ENCODE results near the gene SLC15A3.

The SLC15A3 gene

DNA sequence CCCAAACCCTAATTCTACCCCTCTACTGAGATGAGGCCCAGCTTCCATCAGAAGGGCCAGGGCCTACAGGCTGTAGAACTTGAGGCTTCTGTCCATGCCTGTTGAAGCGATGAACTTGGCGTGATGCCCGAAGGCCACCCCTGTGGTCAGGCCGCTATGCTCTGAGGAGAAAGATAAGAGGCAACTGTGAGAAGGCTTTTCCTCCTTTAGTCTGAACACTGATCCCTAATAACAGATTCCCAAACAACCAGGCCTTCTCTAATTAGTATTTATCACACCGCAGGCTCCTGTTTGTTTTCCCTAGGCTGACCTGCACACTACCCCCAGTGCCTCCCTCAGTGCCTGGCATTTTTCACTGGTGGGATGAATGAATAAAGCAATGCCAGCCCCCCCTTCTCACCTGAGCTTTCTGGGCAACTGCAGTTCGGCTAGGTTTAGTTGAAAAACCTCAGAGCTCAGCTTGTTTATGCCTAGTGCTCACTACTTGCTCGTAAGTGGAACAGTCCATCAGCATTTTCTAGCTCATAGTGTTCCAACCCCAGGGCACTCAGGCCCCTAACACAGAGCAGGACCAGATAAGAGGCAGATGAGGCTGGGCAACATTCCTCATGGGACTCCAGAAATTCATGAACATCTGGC, 60.8 kb downstream of the SLC15A3 start:
- H2AFZ ChIP-seq (ENCODE audit: low read length), result no peak overlapping the region
- no peaks in the 10 kb centered on the region for H3K79me2 ChIP-seq (ENCODE audit: insufficient read depth, low read length)
- no peaks in the 10 kb centered on the region for H3F3A ChIP-seq (ENCODE audit: insufficient read depth, low read length)
- H3K4me1 ChIP-seq (ENCODE audit: insufficient read depth, low read length, severe bottlenecking), result no peaks in the 10 kb centered on the region
- H3K4me2 ChIP-seq (ENCODE audit: low read length), result no peak overlapping the region
- peaks cover 74% of the 10 kb centered on the region for H3K36me3 ChIP-seq (ENCODE audit: insufficient read depth, low read length)
- no peak overlapping the region for H3K9ac ChIP-seq (ENCODE audit: low read length)
- H4K20me1 ChIP-seq (ENCODE audit: insufficient read depth, low read length), result no peaks in the 10 kb centered on the region
- H3K27me3 ChIP-seq (ENCODE audit: insufficient read depth, low read length), result no peaks in the 10 kb centered on the region
- H3K4me3 ChIP-seq (ENCODE audit: low read depth, low read length, poor library complexity, severe bottlenecking), result no peak overlapping the region
- H3K9me3 ChIP-seq (ENCODE audit: low read length), result no peaks in the 10 kb centered on the region
- TF ChIP-seq, protein P1, sequence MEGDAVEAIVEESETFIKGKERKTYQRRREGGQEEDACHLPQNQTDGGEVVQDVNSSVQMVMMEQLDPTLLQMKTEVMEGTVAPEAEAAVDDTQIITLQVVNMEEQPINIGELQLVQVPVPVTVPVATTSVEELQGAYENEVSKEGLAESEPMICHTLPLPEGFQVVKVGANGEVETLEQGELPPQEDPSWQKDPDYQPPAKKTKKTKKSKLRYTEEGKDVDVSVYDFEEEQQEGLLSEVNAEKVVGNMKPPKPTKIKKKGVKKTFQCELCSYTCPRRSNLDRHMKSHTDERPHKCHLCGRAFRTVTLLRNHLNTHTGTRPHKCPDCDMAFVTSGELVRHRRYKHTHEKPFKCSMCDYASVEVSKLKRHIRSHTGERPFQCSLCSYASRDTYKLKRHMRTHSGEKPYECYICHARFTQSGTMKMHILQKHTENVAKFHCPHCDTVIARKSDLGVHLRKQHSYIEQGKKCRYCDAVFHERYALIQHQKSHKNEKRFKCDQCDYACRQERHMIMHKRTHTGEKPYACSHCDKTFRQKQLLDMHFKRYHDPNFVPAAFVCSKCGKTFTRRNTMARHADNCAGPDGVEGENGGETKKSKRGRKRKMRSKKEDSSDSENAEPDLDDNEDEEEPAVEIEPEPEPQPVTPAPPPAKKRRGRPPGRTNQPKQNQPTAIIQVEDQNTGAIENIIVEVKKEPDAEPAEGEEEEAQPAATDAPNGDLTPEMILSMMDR (IDR thresholded peaks at IDR 0.05; ENCODE audit: low read length), result no peak
- no peak for TF ChIP-seq EZH2 (IDR thresholded peaks at IDR 0.05; ENCODE audit: borderline replicate concordance, low read length)
- no peak overlapping the region for H3K27ac ChIP-seq (ENCODE audit: low read depth, low read length, poor library complexity, severe bottlenecking)
- H3K9me2 ChIP-seq (ENCODE audit: low read depth, low read length), result no peaks in the 10 kb centered on the region

DNA sequence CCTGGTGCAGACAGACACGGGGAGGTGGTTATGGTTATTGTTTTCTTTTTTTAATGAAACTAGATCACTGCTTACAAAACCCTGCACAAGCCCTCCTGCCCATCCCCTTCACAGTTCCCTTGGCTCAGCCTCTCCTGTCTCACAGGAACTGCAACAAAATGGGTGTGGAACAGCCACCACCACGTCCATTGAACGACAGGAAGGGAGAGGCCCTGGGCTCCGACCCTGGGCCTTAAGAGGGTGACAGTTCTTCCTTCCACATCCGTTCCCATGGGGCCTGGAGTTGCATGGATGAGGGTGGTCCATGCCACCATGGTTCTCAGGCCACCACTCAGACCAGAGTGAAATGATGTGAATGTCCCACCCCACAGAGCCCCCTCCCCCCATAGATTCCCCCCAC, 61.3 kb downstream of the SLC15A3 start:
- Histone ChIP-seq H3K9ac (ENCODE audit: low read length) (no peak overlapping the region), H3K4me2 (ENCODE audit: low read length) (no peak overlapping the region), H3K27me3 (ENCODE audit: insufficient read depth, low read length) (no peaks in the 10 kb centered on the region), H3F3A (ENCODE audit: insufficient read depth, low read length) (no peaks in the 10 kb centered on the region), H3K4me1 (ENCODE audit: insufficient read depth, low read length, severe bottlenecking) (no peaks in the 10 kb centered on the region), H3K36me3 (ENCODE audit: insufficient read depth, low read length) (peaks cover 69% of the 10 kb centered on the region), H3K4me3 (ENCODE audit: low read depth, low read length, poor library complexity, severe bottlenecking) (no peak overlapping the region), H3K9me3 (ENCODE audit: low read length) (no peaks in the 10 kb centered on the region), H3K9me2 (ENCODE audit: low read depth, low read length) (no peaks in the 10 kb centered on the region), H3K27ac (ENCODE audit: low read depth, low read length, poor library complexity, severe bottlenecking) (no peak overlapping the region), H2AFZ (ENCODE audit: low read length) (no peak overlapping the region), H3K79me2 (ENCODE audit: insufficient read depth, low read length) (no peaks in the 10 kb centered on the region), H4K20me1 (ENCODE audit: insufficient read depth, low read length) (no peaks in the 10 kb centered on the region)
- TF ChIP-seq, protein P1 (IDR thresholded peaks at IDR 0.05; ENCODE audit: low read length), result no peak

DNA sequence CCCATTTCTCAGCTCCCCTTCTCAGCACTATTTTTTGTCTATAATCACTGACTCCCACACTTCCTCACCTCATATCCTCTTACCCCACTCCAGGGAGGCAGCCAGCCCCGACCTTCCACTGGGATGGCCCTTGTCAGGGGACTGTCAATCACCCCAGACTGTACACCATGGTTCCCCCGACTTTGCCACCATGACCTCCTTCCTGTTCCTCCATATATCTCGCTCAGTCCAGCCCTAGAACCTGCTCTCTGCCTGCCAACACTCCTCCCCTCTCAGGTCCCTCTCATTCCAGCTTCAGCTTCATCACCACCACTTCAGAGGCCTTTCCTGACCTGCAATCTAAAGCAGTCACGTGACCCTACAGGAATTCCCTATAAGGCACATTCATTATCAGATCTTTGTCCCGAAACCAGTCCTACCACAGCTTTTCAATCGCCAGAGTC, 62.1 kb downstream of the SLC15A3 start:
- Histone ChIP-seq H3K27ac (ENCODE audit: low read depth, low read length, poor library complexity, severe bottlenecking) (no peak overlapping the region), H3K9me2 (ENCODE audit: low read depth, low read length) (no peaks in the 10 kb centered on the region), H3K4me3 (ENCODE audit: low read depth, low read length, poor library complexity, severe bottlenecking) (no peak overlapping the region), H3K79me2 (ENCODE audit: insufficient read depth, low read length) (no peaks in the 10 kb centered on the region), H4K20me1 (ENCODE audit: insufficient read depth, low read length) (no peaks in the 10 kb centered on the region), H2AFZ (ENCODE audit: low read length) (no peak overlapping the region), H3F3A (ENCODE audit: insufficient read depth, low read length) (no peaks in the 10 kb centered on the region), H3K36me3 (ENCODE audit: insufficient read depth, low read length) (peaks cover 60% of the 10 kb centered on the region), H3K27me3 (ENCODE audit: insufficient read depth, low read length) (no peaks in the 10 kb centered on the region), H3K4me2 (ENCODE audit: low read length) (no peak overlapping the region), H3K9me3 (ENCODE audit: low read length) (no peaks in the 10 kb centered on the region), H3K4me1 (ENCODE audit: insufficient read depth, low read length, severe bottlenecking) (no peaks in the 10 kb centered on the region), H3K9ac (ENCODE audit: low read length) (no peak overlapping the region)
- TF ChIP-seq, protein P1 (IDR thresholded peaks at IDR 0.05; ENCODE audit: low read length), result no peak
- TF ChIP-seq EZH2 (IDR thresholded peaks at IDR 0.05; ENCODE audit: borderline replicate concordance, low read length), result no peak
